ENCODE measurements around the gene CLK2.

The CLK2 gene

DNA sequence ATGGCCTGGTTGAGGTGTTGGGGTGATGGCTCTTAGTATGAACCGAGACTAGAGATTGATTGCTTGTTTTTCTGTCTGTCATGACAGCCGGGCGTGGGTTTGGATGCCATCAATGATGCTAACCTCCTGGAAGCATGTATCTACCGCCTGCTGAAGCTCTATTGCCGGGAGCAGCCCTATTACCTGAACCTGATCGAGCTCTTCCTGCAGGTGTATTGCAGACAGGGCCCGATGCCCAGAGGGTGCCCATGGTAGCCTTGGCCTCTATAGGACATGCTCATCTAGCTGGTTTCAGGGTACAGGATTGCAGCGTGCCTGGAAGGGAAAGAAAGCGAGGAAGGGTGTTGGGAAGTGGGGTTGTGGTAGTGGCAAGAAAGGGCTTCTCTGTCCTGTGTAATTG is 44.8 kb upstream of the CLK2 start:
- TF ChIP-seq, protein P1, sequence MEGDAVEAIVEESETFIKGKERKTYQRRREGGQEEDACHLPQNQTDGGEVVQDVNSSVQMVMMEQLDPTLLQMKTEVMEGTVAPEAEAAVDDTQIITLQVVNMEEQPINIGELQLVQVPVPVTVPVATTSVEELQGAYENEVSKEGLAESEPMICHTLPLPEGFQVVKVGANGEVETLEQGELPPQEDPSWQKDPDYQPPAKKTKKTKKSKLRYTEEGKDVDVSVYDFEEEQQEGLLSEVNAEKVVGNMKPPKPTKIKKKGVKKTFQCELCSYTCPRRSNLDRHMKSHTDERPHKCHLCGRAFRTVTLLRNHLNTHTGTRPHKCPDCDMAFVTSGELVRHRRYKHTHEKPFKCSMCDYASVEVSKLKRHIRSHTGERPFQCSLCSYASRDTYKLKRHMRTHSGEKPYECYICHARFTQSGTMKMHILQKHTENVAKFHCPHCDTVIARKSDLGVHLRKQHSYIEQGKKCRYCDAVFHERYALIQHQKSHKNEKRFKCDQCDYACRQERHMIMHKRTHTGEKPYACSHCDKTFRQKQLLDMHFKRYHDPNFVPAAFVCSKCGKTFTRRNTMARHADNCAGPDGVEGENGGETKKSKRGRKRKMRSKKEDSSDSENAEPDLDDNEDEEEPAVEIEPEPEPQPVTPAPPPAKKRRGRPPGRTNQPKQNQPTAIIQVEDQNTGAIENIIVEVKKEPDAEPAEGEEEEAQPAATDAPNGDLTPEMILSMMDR (IDR thresholded peaks at IDR 0.05; ENCODE audit: borderline replicate concordance, insufficient read depth, low read depth, low read length), result no peak
- no peak overlapping the region for H3K4me3 ChIP-seq (ENCODE audit: low read depth, low read length)

DNA sequence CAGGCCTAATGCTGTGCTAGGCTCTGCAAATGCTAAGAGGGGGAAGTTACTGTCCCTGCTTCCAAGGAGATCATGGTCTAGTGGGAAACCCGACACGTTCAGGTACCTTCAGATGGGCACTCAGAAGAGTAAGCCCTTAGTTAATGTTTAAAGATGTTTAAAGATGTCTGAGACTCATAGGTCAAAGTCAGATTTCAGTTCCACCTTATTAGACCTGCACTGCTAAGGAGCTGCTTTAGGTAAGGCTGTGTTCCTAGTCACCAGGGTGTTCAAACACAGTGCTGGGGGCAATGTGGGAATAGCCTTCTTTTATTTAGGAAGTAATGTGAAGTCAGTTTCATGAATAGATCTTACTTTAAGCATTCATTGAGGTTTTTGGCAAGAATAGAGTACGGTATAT is 43.6 kb upstream of the CLK2 start:
- TF ChIP-seq, protein P1 (IDR thresholded peaks at IDR 0.05; ENCODE audit: borderline replicate concordance, insufficient read depth, low read depth, low read length), result no peak
- no peak overlapping the region for H3K4me3 ChIP-seq (ENCODE audit: low read depth, low read length)

DNA sequence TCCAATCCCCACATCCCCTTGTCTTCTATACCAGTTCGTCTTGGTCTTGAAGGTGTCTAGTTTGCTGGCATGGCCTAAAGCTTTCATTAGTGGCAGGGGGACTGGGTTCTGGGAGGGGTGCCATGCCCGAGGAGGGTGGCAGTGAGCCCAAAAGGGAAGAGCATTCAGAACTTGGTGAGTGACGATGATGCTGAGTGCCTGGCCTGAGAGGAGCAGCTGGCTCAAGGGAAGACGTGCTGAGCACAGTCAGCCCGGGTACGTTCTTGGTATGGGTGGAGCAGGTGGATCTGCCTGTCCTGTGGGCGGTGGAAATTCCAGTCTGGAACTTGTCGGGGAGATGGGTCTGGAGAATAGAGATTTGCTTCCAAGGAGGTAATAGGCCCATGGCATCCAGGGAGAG is 40.0 kb upstream of the CLK2 start:
- TF ChIP-seq, protein P1 (IDR thresholded peaks at IDR 0.05; ENCODE audit: borderline replicate concordance, insufficient read depth, low read depth, low read length), result no peak
- no peak overlapping the region for H3K4me3 ChIP-seq (ENCODE audit: low read depth, low read length)

DNA sequence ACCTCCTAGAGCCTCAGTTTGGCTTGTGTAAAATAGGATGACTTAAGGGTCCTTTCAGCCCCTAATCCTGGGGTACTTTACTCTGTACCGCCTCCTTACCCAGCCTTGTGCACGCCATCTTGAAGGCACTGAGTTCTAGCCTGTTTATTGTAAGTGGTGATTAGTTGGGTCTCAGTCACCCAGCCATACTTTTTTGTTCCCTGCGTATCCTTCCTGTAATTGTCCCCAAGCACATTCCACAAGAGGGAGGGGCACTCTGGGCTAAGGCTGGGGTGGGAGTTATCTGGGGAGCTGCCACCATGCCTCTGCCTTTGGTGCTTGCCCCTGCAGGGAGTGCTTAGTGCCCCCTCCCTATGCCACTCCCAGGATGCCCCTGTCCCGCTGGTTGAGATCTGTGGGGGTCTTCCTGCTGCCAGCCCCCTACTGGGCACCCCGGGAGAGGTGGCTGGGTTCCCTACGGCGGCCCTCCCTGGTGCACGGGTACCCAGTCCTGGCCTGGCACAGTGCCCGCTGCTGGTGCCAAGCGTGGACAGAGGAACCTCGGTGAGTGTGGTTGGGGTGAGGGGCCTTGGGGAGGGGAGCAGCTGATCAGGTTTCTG is 36.2 kb upstream of the CLK2 start:
- TF ChIP-seq, protein P1 (IDR thresholded peaks at IDR 0.05; ENCODE audit: borderline replicate concordance, insufficient read depth, low read depth, low read length), result 0 out of 2 replicates have a peak, but pooled peaks have one; percentile 7
- peak overlapping the region; percentile 99 for H3K4me3 ChIP-seq (ENCODE audit: low read depth, low read length)

DNA sequence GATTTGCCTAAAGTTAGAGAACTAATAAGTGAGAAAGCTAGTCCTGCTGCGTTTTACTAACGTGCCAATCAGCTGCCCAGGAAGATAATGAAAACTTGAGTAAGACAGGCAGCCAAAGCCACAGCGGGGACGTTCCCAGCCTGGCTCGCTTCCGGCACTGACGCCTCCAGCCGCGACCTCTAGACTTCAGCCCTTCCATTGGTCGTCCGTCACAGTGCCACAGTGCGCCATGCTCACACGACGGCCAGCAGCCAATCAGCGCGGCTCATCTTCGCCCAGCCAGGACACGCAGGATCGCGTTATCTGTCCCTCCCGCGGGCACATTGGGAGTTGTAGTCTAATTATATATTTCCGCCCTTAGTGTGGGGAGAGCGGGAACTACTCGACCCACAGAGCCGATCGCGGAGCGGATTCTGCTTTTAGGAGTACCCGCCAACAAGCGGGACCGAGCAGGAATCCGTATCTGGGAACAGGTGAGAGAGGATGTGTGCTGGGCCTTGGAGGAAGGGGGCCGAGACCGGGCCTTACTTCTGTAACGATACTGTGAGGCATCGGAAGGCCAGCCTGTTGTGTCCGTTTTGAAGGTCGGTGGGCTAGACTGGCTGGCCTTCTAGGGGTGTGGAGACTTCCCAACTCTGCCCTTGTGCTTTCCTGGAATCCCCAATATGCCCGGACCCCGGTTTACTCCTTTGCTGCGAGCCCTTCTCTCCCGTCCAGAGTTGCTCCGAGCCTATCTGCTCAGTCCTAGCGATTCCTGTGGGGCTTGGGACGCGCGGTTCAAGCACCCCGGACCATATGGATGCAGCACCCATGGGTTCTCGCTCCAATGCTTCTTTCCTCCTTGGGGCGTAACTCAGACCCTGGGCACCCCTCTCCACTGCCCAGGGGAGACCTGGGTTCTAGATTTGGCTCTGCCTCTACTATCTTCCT is 35.5 kb upstream of the CLK2 start, which contains the start of gene FDPS:
Gene FDPS (plus strand): TSS at position 374 of the 930 bp plus-strand sequence. CDS start 924 bp downstream, outside the sequence.
- H3K4me3 ChIP-seq (ENCODE audit: low read depth, low read length), result peak within 1 kb of the TSS; percentile 99
- TF ChIP-seq, protein P1 (IDR thresholded peaks at IDR 0.05; ENCODE audit: borderline replicate concordance, insufficient read depth, low read depth, low read length), result no peak

DNA sequence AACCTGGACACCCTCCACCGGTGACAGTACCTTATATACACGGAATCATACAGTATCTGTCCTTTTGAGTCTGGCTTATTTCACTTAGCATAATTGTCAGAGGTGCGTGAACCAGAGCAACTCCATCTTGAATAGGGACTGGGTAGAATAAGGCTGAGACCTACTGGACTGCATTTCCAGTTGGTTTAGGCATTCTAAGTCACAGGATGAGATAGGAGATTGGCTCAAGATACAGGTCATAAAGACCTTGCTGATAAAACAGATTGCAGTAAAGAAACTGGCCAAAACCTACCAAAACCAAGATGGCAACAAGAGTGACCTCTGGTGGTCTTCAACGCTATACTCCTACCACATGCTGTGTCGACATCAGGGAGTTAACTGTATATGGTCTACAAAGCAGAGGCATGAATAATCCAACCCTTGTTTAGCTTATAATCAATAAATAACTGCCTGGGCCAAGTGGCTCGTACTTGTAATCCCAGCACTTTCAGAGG is 34.0 kb upstream of the CLK2 start:
- no peak overlapping the region for H3K4me3 ChIP-seq (ENCODE audit: low read depth, low read length)
- TF ChIP-seq, protein P1 (IDR thresholded peaks at IDR 0.05; ENCODE audit: borderline replicate concordance, insufficient read depth, low read depth, low read length), result peak; percentile 38; the same call in 1 of the 2 replicates

Measured in GM12875 (cell line).